Fibroblast of skin of right biceps (primary cell): Measurements from ENCODE around the gene OSER1.

Experiments
- DNase-seq: peaks from one replicate; pipeline ENCODE4 v3.0.0-alpha.2; 2013

Gene OSER1

GRCh38 chr20:44172572-44172950, 38.0 kb downstream of the OSER1 start:
- DNase-seq: no peak

DNA sequence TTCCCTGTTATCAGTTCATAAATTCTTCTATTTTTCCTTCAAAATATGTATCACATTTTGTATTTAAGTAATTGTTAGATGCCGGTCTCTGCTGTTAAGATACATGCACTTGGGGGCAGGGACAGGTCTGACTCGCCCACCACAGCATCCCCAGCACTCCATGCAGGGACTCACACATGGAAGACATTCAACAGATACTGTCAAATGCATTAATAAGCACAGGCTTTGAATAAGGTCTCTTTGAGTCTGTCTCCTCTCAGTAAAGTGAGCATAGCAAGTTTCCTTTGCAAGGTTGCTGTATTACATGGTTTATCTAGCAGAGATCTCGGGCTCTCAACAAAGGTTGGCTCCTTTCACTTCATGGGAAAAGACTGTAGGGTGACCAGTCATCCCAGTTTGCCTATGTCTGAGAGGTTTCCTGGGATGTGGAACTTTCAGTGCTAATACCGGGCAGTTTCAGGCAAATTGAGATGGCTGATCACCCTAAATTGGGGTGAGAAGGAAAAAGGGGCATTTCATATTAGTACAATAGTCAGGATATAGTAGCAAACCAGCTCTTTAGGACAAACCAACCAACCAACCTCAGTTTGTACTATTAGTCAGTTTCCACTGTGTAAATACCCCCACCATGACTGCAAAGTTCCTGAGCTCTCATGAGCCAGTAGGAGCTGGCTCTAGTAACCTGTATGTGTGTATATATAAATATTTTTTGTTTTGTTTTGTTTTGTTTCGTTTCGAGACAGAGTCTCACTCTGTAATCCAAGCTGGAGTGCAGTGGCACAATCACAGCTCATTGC, 38.6 kb downstream of the OSER1 start:
- no peak for DNase-seq

GRCh38 chr20:44170816-44171410, 39.7 kb downstream of the OSER1 start:
- DNase-seq: peak; percentile 41

DNA sequence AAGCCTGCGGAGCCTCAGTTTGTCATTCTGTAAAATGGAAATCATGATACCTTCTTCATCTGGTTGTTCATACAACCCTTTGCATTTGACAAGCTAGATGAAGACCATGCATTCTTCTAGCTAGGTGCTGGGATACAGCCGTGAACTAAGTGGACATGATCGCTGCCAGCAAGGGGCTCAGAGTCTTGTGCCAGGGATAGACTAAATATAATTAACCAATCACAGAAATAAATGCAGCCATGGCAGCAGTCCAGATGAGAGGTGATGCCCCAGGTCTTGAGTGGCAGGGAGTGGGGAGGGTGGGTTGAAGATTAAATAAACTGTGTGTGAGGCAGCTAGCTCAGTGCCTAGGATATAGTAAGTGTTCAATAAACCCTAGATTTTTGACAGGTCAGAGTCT, 42.8 kb downstream of the OSER1 start:
- DNase-seq: no peak

GRCh38 chr20:44166477-44166876, 44.1 kb downstream of the OSER1 start:
- DNase-seq: peak; percentile 88

- DNase-seq: peak; percentile 82
These were observed 44.6 kb downstream of the OSER1 start for GRCh38 chr20:44166008-44166407.

DNA sequence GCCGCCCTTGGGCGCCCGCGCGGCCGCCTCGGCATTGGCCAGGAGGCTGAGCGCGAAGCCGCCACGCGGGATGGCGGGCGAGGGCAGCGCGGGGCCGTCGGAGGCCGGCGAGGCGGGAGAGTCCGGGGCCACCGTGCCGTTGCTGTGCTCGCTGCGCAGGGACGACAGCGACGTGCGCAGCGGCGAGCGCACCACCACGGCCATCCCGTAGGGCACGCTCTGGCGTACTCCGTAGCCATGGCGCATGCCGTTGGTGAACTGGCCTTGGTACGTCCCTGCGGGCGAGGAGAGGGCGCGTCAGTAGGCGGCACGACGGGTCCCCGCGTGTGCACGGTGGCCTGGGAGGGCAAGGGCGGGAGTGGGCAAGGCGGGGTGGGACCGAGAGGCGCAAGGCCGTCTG, 50.4 kb downstream of the OSER1 start:
- DNase-seq: no peak

GRCh38 chr20:44159711-44160110, 50.9 kb downstream of the OSER1 start:
- DNase-seq: no peak

DNA sequence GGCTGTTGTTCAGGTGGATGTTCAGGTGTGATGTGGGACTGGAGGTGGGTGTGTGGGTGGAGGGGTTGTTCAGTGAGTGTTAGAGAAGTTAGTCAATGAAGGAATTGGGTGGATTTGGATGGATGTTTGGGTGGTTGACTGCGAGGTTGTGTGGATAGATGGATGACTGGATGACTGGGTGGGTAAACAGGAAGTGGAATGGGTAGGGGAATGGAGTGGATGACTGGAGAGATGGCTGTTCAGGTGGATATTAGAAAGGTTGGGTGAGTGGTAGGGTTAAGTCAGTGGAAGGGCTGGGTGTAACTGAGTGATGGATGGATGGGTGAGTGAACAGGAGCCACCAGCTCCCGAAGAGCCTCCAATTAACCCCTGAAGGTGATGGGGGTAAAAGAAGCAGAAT, 51.4 kb downstream of the OSER1 start:
- no peak for DNase-seq

GRCh38 chr20:44157061-44157460, 53.5 kb downstream of the OSER1 start:
- no peak for DNase-seq

DNA sequence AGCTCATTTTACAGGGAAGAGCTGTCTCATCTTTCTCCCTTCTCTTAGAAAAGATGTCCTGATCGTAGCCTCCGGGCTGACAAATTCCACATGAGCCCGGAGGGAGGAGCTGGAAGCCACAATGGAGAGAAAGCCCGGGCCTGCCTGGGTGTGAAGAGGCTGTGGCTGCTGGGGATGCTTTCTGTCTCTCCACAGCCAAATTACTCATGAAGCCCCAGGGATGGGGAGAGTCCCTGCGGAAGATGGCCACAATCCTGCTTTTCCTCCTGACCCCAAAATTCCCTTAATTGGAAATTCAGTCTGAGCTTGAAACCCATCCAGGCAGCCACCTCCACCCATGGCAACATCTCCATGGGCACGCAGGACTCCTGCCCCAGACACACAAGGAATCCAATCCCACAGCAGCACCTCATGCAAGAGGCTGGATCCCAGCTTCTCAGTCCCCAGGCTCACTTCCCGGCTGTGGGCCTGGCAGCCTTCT, 56.0 kb downstream of the OSER1 start:
- DNase-seq: peak; percentile 72

- peak; percentile 74 for DNase-seq
These were observed 56.9 kb downstream of the OSER1 start for GRCh38 chr20:44153636-44154043.

- DNase-seq: no peak
These were observed 58.8 kb downstream of the OSER1 start for GRCh38 chr20:44151621-44152416.

- no peak for DNase-seq
These were observed 64.3 kb downstream of the OSER1 start for GRCh38 chr20:44146272-44146671.
